ENCODE measurements around the gene OR10A4. TPM values are rescaled to one million over a fixed set of nuclear protein-coding genes. Genes with fewer than 3 reads are reported as not detected.

Gene OR10A4
- polyA plus RNA-seq, 1 donor from 2014 or later = not detected

- no peaks in the 10 kb centered on the region for H3K9me3 ChIP-seq (ENCODE audit: low read length)
These were observed 35.0 kb downstream of the OR10A4 start for GRCh38 chr11:6911378-6911777.

GRCh38 chr11:6911948-6912347 is 35.5 kb downstream of the OR10A4 start:
- H3K4me2 ChIP-seq (ENCODE audit: low read length) = no peak overlapping the region
- no peaks in the 10 kb centered on the region for H4K20me1 ChIP-seq (ENCODE audit: insufficient read depth)
- no peaks in the 10 kb centered on the region for H3K79me2 ChIP-seq (replicated peaks; ENCODE audit: insufficient read depth, low read length)
- H3K27me3 ChIP-seq (ENCODE audit: insufficient read depth, low read depth, low read length) = no peaks in the 10 kb centered on the region
- H3K36me3 ChIP-seq (ENCODE audit: insufficient read depth, low read length) = no peaks in the 10 kb centered on the region
- no peaks in the 10 kb centered on the region for H3F3A ChIP-seq (ENCODE audit: insufficient read depth, low read length, poor library complexity, severe bottlenecking)
- H3K27ac ChIP-seq (ENCODE audit: low read length) = no peak overlapping the region
- no peak overlapping the region for H3K9ac ChIP-seq (ENCODE audit: low read length)
- TF ChIP-seq SMC3 (conservative IDR thresholded peaks at IDR 0.05; ENCODE audit: poor library complexity) (no peak), POLR2AphosphoS5 (IDR thresholded peaks at IDR 0.05) (no peak)
- H3K9me2 ChIP-seq (ENCODE audit: insufficient read depth, low read length) = no peaks in the 10 kb centered on the region
- H3K4me3 ChIP-seq (ENCODE audit: low read length) = no peak overlapping the region
- no peaks in the 10 kb centered on the region for H3K9me3 ChIP-seq (ENCODE audit: low read length)
- no peak overlapping the region for H2AFZ ChIP-seq (ENCODE audit: low read depth, low read length)

More at GRCh38 chr11:6911378-6911777, 35.0 kb downstream of the OR10A4 start:
- Histone ChIP-seq H3K9me2 (ENCODE audit: insufficient read depth, low read length) (no peaks in the 10 kb centered on the region), H3K4me3 (ENCODE audit: low read length) (no peak overlapping the region), H3F3A (ENCODE audit: insufficient read depth, low read length, poor library complexity, severe bottlenecking) (no peaks in the 10 kb centered on the region), H3K36me3 (ENCODE audit: insufficient read depth, low read length) (no peaks in the 10 kb centered on the region), H3K79me2 (replicated peaks; ENCODE audit: insufficient read depth, low read length) (no peaks in the 10 kb centered on the region), H3K4me2 (ENCODE audit: low read length) (no peak overlapping the region), H3K27me3 (ENCODE audit: insufficient read depth, low read depth, low read length) (no peaks in the 10 kb centered on the region), H2AFZ (ENCODE audit: low read depth, low read length) (no peak overlapping the region), H3K27ac (ENCODE audit: low read length) (no peak overlapping the region), H3K9ac (ENCODE audit: low read length) (no peak overlapping the region), H4K20me1 (ENCODE audit: insufficient read depth) (no peaks in the 10 kb centered on the region)
- TF ChIP-seq, protein P1, sequence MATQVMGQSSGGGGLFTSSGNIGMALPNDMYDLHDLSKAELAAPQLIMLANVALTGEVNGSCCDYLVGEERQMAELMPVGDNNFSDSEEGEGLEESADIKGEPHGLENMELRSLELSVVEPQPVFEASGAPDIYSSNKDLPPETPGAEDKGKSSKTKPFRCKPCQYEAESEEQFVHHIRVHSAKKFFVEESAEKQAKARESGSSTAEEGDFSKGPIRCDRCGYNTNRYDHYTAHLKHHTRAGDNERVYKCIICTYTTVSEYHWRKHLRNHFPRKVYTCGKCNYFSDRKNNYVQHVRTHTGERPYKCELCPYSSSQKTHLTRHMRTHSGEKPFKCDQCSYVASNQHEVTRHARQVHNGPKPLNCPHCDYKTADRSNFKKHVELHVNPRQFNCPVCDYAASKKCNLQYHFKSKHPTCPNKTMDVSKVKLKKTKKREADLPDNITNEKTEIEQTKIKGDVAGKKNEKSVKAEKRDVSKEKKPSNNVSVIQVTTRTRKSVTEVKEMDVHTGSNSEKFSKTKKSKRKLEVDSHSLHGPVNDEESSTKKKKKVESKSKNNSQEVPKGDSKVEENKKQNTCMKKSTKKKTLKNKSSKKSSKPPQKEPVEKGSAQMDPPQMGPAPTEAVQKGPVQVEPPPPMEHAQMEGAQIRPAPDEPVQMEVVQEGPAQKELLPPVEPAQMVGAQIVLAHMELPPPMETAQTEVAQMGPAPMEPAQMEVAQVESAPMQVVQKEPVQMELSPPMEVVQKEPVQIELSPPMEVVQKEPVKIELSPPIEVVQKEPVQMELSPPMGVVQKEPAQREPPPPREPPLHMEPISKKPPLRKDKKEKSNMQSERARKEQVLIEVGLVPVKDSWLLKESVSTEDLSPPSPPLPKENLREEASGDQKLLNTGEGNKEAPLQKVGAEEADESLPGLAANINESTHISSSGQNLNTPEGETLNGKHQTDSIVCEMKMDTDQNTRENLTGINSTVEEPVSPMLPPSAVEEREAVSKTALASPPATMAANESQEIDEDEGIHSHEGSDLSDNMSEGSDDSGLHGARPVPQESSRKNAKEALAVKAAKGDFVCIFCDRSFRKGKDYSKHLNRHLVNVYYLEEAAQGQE (IDR thresholded peaks at IDR 0.05; ENCODE audit: borderline replicate concordance) = no peak
- TF ChIP-seq MXI1 (conservative IDR thresholded peaks at IDR 0.05; ENCODE audit: poor library complexity, severe bottlenecking) (no peak), RAD21 (conservative IDR thresholded peaks at IDR 0.05) (no peak), EP300 (conservative IDR thresholded peaks at IDR 0.05; ENCODE audit: poor library complexity, severe bottlenecking) (no peak), SMC3 (conservative IDR thresholded peaks at IDR 0.05; ENCODE audit: poor library complexity) (no peak), TAF1 (IDR thresholded peaks at IDR 0.05; ENCODE audit: low read depth) (no peak), POLR2AphosphoS5 (IDR thresholded peaks at IDR 0.05) (no peak), EZH2 (IDR thresholded peaks at IDR 0.05; ENCODE audit: borderline replicate concordance, insufficient read depth, low read length, poor library complexity, severe bottlenecking) (no peak)
- TF ChIP-seq, protein P2, sequence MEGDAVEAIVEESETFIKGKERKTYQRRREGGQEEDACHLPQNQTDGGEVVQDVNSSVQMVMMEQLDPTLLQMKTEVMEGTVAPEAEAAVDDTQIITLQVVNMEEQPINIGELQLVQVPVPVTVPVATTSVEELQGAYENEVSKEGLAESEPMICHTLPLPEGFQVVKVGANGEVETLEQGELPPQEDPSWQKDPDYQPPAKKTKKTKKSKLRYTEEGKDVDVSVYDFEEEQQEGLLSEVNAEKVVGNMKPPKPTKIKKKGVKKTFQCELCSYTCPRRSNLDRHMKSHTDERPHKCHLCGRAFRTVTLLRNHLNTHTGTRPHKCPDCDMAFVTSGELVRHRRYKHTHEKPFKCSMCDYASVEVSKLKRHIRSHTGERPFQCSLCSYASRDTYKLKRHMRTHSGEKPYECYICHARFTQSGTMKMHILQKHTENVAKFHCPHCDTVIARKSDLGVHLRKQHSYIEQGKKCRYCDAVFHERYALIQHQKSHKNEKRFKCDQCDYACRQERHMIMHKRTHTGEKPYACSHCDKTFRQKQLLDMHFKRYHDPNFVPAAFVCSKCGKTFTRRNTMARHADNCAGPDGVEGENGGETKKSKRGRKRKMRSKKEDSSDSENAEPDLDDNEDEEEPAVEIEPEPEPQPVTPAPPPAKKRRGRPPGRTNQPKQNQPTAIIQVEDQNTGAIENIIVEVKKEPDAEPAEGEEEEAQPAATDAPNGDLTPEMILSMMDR (IDR thresholded peaks at IDR 0.05; ENCODE audit: poor library complexity, severe bottlenecking) = no peak

DNA sequence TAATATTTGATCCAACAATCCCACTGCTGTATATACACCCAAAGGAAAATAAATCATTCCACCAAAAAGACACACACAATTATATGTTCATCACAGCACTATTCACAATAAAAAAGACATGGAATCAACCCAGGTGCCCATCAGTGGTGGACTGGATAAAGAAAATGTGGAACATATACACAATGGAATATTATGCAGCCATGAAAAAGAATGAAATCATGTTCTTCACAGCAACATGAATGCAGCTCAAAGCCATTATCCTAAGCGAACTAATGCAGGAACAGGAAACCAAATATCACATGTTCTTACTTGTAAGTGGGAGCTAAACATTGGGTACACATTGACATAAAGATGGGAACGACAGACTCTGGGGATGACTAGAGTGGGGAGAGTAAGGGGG is 43.3 kb downstream of the OR10A4 start:
- Histone ChIP-seq H3F3A (ENCODE audit: insufficient read depth, low read length, poor library complexity, severe bottlenecking) (no peaks in the 10 kb centered on the region), H2AFZ (ENCODE audit: low read depth, low read length) (no peak overlapping the region), H3K4me2 (ENCODE audit: low read length) (no peak overlapping the region), H3K9ac (ENCODE audit: low read length) (no peak overlapping the region), H3K9me3 (ENCODE audit: low read length) (no peaks in the 10 kb centered on the region), H3K27ac (ENCODE audit: low read length) (no peak overlapping the region), H3K36me3 (ENCODE audit: insufficient read depth, low read length) (no peaks in the 10 kb centered on the region), H3K79me2 (replicated peaks; ENCODE audit: insufficient read depth, low read length) (no peaks in the 10 kb centered on the region), H3K27me3 (ENCODE audit: insufficient read depth, low read depth, low read length) (no peaks in the 10 kb centered on the region), H3K4me3 (ENCODE audit: low read length) (no peak overlapping the region), H3K9me2 (ENCODE audit: insufficient read depth, low read length) (no peaks in the 10 kb centered on the region), H4K20me1 (ENCODE audit: insufficient read depth) (no peaks in the 10 kb centered on the region)
- TF ChIP-seq EP300 (conservative IDR thresholded peaks at IDR 0.05; ENCODE audit: poor library complexity, severe bottlenecking) = no peak
- TF ChIP-seq, protein P1 (IDR thresholded peaks at IDR 0.05; ENCODE audit: borderline replicate concordance) = no peak
- TF ChIP-seq, protein P2 (IDR thresholded peaks at IDR 0.05; ENCODE audit: poor library complexity, severe bottlenecking) = no peak
- TF ChIP-seq POLR2AphosphoS5 (IDR thresholded peaks at IDR 0.05) = no peak
- no peak for TF ChIP-seq SMC3 (conservative IDR thresholded peaks at IDR 0.05; ENCODE audit: poor library complexity)
- no peak for TF ChIP-seq TAF1 (IDR thresholded peaks at IDR 0.05; ENCODE audit: low read depth)
- no peak for TF ChIP-seq RAD21 (conservative IDR thresholded peaks at IDR 0.05)
- TF ChIP-seq EZH2 (IDR thresholded peaks at IDR 0.05; ENCODE audit: borderline replicate concordance, insufficient read depth, low read length, poor library complexity, severe bottlenecking) = no peak
- TF ChIP-seq MXI1 (conservative IDR thresholded peaks at IDR 0.05; ENCODE audit: poor library complexity, severe bottlenecking) = no peak

Measured in neural cell (in vitro differentiated cells).